ENCODE measurements around the gene VLDLR.
"Not testable (repeated sequence)": the region's sequence is repeated elsewhere in the genome, so short reads cannot be mapped to it uniquely, and the experiment has no call there.

VLDLR gene

DNA sequence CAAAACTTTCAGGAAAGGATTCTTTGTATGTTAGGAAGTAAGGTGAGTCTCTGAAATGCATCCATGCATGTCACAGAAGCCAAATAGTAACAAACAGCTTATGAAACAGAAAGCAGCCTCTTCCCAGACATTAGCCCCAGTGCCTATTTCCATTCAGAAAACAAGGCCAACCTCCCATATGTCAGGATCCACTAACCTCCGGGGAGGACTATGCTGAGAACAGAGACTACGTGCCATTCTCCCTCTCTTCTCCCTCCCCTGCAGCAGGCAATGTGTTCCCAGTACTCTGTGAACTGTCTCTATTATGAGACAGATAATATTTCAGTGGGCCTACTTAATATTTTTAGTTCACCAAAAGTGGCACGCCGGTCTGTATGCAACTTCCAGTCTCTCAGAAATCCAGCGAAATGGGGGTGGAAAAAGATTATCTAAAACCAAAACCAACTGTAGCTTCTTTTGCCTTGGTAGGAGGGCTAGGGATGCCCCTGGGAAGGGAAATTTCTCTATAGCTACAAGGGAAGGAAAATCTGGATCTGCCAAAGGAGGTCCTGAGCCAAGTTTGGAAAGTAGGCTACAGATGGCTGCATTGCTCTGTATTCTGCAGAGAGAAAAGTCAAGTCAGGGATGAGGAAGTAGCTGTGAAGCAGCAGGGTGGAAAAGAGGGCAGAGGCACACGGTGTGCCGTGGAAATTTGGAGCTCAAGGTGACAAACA lies 42.0 kb downstream of the VLDLR start:
- DNase-seq (ENCODE audit: low spot score) = no peak

DNA sequence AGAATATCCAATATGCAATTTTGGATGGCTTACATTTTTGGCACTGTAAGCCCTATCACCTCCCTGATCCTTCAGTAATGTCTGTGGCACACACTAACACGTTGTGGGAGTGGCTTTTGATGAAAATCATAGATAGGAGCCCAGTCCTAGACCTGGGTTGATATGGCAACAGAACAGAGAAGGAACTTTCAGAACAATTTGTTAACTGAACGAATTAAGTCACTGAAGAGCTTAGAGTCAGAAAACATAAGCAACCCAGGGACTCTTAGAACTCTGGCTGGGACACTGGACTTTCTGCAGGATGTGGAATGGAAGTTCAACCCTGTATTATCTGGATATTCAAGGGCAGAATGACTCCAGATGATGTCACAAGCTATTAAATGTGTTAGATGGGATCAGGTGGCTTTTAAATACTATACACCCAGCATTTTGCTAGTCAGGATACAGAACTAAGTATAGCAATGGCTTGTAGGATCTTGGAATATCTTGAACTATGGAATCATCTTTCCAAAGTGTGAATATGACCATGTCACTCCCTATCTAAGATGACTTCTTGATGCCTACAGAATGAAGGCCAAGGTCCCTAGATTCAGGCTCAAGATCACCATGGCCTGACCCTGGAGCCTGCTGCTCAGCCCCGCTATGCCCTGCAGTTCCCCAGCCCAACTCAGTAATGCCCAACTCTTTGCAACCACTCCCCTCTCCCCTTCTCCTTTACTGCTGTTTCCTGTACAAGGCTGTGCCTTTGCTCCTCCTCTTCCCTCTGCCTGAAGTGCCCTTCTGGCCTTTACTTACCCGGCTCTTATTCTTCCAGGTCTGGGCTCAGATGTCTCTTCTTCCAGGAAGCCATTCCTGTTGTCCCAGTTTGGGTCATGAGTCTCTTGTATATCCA lies 42.8 kb downstream of the VLDLR start:
- no peak for DNase-seq (ENCODE audit: low spot score)

DNA sequence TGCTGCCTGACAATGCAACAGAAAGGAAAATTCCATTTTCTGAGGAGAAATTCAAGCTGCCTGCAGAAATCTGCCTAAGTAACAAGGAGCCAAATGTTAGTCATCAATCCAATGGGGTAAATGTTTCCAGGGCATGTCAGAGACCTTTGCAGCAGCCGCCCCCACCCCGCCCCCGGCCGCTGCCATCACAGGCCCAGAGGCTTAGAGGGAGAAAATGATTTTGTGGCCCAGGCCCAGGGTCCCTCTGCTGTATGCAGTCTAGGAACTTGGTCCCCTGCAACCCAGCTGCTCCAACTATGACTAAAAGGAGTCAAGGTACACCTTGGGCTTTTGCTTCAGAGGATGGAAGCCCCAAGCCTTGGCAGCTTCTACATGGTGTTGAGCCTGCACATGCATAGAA lies 45.0 kb downstream of the VLDLR start:
- no peak for DNase-seq (ENCODE audit: low spot score)

DNA sequence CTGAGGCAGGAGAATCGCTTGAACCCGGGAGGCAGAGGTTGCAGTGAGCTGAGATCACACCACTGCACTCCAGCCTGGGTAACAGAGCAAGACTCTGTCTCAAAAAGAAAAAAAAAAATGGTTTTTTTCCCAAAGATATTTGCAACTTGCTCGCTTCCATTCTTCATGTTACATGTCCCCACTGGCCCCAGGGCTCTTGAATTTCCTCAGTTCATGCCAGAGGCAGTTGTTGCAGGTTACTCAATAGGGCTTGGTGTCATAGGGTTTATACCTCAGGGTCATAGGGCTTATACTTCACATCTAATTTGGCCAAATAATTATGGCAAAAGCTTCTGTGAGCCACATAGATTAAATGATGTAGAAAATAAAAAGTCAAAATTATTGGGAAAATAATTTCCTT lies 51.6 kb downstream of the VLDLR start:
- DNase-seq (ENCODE audit: low spot score) = no peak

DNA sequence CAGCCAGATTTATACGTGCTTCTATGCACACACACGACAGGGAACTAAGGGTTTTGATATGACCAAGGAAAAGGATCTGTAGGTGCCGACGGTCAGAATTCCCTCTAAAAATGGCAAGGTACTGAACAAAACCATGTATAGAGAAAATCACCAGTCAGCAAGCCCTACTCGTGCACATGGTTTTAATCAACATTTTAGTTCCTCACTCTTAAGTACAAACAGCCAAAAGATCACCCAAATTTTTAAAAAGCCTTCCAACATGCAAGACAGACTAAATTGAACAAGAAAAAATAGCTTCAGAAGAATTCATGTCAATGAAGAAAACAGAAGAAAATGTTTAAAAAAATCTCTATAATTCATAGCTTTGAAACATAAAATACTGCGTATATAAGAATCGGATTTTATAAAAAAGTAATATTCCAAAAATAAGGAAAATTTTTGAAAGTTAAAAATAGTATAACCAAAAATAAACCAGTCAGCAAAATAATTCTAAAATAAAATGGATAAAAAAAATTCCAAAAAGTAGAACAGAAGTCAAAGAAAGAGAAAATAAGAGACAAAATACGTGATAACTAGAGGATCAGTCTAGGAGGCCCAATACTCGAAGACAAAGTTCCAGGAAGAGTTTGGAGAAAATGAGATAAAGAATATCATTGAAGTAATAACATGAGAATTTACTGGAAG lies 52.7 kb downstream of the VLDLR start:
- no peak for DNase-seq (ENCODE audit: low spot score)

DNA sequence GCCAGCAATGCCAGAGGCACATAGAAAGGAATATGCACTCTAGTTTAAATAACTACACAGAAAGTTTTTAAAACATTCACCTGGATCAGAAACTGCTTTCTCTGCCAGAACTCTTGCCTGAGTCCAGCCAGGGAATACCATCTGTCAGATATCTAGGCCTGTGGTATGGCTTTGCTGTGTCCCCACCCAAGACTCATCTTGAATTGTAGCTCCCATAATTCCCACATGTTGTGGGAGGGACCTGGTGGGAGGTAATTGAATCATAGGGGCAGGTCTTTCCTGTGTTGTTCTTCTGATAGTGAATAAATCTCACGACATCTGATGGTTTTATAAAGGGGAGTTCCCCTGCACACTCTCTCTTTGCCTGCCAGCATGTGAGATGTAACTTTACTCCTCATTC lies 54.2 kb downstream of the VLDLR start:
- DNase-seq (ENCODE audit: low spot score) = no peak

DNA sequence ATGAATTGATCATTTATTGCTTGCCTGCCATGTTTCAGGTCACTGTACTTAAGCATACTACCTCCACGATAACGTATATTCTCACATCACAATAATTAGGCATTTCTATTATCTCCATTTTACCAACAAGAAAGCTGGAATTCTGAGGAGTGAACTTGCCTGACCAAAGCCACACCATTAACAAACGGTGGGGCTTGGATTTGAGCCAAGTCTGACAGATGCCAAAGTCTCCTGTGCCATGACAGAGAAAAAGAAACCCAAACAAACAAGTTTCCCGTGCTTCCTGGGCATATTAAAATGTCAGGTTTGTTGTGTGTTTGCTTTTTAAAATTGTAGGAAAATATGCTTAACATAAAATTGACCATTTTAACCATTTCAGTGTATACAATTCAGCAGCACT lies 54.9 kb downstream of the VLDLR start:
- no peak for DNase-seq (ENCODE audit: low spot score)

DNA sequence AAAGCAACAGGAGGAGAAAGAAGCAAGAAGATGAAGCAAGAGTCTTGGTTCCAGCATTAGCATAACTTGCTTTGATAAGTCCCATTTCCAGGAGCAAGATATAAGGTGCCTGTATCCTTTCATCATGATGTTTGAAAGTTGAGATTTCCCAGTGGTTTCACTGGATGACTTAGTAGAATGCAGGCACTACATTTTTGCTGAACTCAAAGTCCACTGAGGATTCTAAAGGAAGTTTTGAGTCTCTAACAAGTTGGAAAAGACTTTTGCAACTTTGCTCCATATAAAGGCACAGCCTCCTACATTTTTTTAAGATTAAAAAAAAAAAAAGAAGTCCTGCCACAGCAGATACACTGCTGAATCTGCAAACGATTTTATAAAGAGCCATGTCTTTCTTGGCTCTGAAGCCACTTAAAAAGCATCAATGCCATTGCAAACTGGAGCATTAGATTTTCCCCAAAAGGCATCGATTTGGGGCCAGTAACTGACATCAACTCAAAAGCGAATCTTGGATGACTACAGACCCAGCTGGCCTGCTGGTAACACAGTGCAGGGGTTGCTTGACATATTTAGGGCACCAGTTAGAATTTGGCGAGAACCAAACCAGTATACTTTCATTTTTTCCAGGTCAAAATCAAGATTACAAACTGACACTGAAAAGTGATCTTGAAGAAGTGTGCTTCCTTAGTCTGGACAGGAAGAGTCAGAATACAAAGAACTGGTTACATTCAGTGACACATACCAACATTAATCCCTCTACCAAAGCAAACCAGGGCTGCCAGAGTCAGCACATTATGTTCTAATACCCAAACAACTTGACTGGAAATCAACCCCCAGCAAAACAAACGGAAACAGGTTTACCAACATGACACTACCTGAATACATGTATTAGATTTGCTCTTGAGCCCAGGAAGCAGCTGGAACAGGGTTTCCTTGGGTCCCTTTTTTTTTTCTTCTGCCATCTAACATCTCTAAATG lies 56.6 kb downstream of the VLDLR start:
- DNase-seq (ENCODE audit: low spot score) = no peak

DNA sequence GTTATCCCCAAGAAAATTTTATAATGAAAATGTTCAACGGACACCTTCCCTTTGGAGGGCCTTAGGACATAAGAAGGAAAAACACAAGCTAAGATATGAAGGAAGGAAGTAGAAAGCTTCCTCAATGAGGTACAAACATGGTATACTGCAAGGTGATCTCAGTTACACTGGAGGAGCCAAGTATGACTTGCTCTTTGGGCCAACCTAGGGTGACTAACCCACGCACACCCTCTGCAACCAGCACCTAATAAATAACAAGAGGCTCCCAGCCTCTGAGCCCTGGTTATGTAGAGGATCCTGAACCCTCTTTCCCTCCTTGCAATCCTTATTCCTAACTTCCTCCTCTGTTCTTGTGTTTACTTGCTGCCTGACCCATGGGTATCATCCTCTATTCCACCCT lies 57.4 kb downstream of the VLDLR start:
- DNase-seq (ENCODE audit: low spot score) = no peak

DNA sequence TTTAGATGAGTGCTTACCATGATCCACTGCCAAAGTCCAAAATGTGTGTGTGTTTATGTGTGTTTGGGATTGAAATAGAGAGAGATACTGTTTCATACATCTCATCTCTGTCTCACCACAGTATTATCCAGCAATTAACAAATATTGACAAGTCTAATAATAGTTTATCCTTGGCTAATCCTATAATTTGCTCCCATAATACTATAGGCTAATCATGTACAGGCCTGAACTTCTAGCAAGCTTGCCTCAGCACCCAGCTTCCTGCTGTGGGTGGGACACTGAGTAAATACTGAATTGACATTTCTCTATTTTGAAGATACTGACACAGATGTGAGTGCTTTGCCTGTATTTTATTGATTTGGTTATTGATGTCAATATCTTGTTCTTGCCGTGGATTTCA lies 60.4 kb downstream of the VLDLR start:
- no peak for DNase-seq (ENCODE audit: low spot score)

DNA sequence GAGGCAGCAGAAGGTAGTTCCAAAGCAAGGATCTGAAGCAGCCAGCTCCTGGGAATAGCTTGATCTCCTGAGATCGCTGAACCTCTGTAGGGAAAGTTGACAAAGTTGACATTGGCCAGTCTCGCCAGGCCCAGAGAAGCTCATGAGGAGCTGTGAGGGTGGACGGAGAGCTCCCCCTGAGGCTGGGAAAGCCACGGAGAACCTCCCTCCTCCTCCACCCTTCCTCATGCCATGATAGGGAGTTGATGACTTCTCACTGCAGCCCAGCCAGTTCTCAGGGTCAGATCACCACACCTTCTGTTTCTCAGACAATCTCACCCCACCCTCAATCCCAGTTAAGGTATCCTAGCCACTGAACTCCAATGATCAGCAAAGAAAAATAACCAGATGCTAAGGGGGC lies 65.3 kb downstream of the VLDLR start:
- no peak for DNase-seq (ENCODE audit: low spot score)

DNA sequence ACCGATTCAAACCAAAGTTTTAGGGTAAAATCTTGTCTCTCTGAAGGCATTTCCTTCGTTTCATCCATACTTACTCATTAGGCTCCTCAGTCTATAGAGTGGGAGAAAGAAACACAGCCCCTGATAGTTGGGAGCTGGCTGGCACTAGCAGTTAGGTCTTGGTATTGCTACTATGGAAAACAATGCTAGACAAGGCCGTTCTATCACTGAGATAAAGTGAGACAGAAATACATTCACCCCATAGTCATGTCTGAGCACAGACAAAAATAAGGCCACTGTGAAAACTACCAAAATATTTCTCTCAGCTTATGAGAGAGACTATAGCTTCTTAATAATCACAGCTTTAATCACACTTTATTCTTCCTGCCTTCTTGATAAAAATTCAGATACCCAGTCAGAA lies 67.0 kb downstream of the VLDLR start:
- DNase-seq (ENCODE audit: low spot score) = no peak

DNA sequence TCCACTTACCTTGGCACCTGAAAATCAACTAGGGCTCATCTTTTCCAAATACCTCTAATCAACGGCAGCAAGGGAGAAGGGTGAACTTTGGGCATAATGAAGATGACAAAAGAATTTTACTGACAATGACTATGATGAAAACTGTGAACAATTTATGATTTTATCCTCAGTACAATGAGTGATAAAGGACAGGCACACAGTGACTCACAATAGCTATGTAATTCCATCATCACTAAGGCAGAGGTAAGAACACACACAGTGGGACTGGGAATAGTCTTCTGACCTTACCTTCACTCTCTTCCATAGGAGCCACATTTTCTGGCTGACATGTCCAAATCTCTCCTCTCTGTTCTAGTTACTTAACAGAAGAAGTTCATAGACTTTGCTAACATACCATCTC lies 69.6 kb downstream of the VLDLR start:
- DNase-seq (ENCODE audit: low spot score) = no peak

DNA sequence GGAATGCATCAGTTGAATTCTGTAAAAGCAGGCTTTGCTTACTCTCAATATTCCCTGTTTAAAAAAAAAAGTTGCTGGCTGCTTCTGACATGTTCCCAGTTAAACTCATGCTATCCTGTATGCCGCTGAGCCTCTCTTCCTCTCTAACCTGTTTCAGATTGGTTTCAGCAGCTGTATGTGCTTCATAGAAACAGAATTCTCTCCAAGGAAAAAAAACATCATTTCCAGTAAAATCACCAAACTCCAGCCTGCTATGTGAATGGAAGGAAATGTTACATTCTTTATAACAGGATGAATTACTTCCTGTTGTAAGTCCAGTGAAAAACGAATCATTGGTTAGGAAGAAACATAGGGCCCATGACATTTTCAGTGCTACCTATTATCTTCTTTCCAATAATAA lies 70.0 kb downstream of the VLDLR start:
- DNase-seq (ENCODE audit: low spot score) = no peak

DNA sequence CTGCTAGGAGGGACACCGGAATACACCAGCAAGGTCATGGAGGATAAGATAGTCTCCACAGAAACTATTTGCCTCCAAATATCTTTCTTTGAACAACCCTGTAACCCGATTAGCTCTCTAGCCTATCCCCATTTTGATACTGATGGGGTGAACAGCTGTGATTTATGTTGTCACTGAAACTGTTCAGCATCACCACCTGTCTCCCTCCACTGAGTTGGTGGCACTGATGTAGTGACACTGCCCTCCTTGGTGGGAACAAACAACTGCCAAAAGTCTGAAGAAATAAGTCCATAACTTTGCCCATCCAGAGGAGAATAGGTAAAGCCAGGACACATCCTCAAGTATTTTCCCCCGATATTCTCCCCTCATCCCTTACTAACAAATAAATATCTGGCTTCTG lies 71.5 kb downstream of the VLDLR start:
- DNase-seq (ENCODE audit: low spot score) = no peak

DNA sequence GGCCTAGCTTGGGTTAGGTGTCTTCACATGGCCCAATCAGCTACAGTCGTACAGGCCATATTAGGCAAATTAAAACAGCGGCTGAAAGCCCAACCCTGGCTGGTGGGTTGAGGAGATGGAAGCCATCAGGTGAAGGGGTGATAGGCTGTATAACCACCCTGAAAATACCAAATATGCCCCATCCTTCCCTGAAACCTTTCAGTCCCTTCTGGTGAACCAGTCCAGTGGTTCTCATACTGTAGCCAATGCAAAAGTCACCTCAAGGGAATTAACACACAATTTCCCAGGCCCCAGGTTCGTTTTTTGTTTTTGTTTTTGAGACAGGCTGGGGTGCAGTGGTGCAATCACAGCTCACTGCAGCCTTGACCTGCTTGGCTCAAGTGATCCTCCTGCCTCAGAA lies 75.9 kb downstream of the VLDLR start:
- no peak for DNase-seq (ENCODE audit: low spot score)

DNA sequence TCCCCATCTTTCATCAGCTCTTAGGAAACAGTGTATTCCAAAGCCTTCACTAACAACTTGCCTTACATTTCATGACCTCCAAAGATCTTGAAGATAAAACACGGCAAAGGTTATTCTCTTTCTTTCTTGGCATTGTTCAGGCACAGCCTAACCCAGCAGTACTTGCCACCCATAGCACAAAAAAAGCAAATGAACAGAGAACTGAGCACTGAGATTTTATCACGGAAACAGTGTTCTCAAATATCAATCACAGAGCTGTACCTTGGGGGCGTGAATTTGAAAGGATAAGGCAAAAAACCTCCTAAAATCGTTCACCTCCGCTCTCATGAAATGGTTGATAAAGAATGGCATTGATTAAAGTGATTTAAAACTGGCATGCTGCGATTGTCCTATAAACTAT lies 78.8 kb downstream of the VLDLR start:
- no peak for DNase-seq (ENCODE audit: low spot score)

DNA sequence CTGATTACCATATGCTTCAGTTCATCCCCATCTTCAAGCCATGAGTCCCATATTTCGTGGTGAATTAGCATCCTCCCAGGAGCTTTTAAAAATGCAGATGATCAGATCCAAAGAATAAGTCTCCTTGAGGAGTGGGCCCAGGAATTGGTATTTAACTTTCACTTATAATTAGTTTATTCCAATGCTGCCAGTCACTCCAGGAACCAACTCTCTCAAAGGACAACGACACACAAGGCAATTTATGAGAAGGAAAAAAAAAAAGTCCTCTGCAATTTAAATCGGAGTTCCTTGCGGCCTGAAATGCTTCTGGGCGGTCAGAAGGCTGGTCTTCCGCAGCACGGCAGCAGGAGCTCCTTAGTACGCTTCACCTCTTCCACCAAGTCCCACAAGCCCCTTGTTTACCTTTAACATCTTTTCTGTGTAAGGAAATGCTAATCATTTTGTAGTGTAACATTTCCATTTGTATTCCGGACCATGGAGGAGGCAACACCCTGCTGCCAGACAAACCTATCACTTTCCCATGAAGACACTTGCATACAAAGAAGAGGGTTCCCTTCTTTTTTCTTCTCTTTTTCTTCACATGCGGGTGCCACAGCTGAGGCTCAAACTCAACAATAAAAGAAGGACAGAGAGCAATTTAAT lies 79.4 kb downstream of the VLDLR start:
- DNase-seq (ENCODE audit: low spot score) = no peak

DNA sequence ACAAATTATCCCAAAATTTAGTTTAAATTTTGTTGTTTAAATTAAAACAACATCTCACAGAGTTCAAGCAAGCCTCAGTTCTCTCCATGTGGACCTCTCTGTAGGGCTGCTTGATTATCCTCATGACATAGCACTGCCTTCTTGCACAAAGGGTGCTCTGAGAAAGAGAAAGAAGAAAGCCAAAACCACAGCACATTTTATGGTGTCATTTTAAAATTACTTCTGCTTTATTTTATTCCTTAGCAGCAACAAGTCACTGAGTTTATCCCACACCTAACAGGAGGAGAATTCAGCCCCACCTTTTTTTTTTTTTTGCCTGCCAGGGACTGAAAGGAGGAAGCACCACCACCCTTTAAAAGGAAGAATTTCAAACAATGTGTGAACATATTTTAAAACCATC lies 82.9 kb downstream of the VLDLR start:
- DNase-seq (ENCODE audit: low spot score) = no peak

DNA sequence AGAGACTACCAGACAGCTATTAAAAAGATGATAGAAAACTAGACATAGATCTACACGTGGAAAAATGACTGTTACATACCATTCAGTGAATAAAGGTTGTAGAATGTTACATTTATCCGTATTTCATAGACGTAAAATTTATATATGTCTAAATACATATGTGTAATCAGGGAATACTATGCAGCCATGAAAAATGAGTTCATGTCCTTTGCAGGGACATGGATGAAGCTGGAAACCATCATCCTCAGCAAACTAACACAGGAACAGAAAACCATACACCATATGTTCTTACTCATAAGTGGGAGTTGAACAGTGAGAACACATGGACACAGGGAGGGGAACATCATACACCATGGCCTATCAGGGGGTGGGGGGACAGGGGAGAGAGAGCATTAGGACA lies 85.7 kb downstream of the VLDLR start:
- not testable (repeated sequence) for DNase-seq (ENCODE audit: low spot score)

Measured in germinal center (tissue), 1 donor.